Subcutaneous adipose tissue (tissue), 4 donors: ENCODE measurements around the gene PHF14. TPM values are rescaled to one million over a fixed set of nuclear protein-coding genes. Genes with fewer than 3 reads are reported as not detected.

Experiments
- CTCF ChIP-seq: fragments of 450-650 bp; IDR thresholded peaks from one replicate; pipeline ENCODE4 v1.5.1; 2016; ENCODE audit warnings: low read depth, mild to moderate bottlenecking, control low read depth, antibody characterized with exemption, moderate library complexity
- total RNA-seq, 4 donors: library from RNA; depleted of rRNA; stranded (reverse); fragments of >200 nt; gene quantifications; one replicate each; pipeline ENCODE4 v1.1.0, GENCODE V29; 2016

Gene PHF14
- total RNA-seq, 4 donors from 2014 or later: 39.9 to 51.7 (median 42.9) TPM

DNA sequence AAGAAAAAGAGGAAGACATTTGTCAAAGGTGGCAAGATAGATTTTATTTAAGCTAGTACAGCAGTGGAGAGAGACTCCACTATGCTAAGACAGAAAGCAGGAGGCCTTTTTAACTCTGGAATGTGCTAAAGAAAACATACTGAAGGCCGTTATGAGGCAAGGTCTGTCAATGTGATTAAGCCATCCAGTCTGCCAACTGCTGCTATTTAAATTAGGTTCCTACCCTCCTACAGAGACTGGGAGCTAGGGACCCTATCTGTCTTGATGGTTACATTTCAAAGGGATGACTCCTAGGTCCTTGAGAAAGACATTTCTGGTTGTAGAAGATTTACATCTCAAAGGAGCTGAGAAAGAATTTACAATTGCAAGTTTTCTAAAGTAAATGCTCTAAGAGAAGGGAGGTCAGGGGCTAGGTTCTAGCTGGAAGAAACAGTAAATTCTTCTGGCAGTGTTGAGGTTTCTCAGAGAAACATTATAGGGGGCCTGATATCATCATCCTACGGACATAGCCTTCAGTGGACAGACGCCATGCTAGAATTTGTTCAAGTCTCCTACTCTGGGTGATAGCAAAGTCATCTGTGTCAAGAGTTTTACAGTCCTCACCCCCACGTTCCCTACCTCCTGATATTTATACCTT, 211.6 kb downstream of the PHF14 start:
- no peak for TF ChIP-seq CTCF

DNA sequence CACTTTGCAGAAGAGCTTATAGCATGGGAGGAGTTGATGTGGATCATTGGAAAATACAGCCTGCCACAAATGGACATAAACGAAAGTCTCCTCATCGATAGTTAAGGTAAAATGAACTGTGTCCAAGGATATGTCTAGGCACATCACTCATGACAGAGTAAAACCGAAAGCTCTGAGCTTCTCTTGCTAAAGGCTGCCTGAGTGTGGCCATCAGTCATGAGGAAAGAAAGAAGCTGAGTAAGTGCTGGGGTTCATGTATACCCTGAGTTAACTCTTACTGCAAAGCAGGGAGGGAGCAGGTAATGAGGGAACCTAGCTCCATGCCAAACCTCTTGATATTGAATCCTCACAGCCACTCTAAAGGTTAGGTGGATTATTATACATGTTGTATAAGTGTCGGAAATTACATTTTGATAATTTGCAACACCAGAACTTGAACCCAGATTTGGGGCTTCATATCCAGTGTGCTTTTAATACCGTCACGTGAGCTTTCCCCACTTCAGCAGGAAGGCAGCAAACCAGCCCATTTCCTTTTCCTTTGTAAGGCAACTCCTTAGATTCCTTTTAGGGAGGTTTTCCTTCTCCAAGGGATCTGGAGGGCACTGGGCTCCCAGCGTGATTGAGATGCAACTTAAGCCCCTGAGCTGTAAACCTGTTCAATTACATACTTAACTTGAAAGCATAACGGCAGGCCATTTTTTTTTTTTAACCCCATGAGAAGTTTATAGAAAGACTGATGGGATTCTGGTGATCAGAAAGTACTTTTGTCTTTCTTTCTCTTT, 215.0 kb downstream of the PHF14 start:
- TF ChIP-seq CTCF: no peak

- no peak for TF ChIP-seq CTCF
These were observed 217.4 kb downstream of the PHF14 start for GRCh38 chr7:11191081-11191480.

DNA sequence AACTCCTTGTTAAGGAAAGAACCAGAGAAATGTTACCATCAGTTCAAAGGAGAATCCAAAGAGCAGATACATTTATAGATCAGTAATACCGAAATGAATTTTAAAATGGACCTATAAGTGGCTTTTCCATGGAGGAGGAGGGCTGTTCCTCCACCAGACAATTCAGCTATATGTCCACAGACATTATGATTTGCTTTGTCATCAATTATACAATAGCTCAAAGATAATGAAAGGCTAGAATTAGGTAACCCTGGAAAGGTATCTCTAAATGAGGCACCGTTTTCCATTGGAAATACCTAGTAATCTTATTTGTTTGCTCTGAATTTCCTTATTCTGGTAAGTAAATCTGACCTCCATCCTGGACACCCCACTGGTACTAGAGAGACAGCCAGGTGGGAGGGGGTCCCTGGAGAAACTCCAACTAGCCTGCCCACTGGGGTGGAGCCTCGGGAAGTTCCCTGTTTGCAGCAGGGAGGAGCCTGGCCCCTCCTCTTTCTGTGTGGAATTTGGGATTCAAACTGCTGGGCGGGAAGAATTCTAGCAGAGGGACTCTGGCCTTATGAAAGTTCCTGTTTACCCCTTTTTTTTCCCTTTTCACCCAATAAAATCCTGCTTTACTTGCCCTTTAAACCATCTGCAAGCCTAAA, 218.0 kb downstream of the PHF14 start:
- no peak for TF ChIP-seq CTCF

DNA sequence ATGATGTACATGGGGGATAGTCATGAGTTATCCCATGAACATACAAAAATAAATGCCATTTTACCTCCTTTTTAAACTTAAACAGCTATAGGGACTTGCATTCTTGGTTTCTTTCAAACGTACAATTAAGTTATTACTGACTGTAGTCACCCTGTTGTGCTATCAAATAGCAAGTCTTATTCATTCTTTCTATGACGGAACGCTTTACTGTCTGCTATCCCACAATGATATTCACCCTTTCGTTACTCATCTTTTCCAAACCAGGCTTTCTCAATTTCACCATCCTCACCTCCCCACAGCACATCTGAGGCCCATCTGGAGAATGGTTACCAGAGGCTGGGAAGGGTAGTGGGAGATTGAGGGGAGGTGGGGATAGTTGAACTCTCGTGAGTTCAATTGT, 218.8 kb downstream of the PHF14 start:
- TF ChIP-seq CTCF: no peak

DNA sequence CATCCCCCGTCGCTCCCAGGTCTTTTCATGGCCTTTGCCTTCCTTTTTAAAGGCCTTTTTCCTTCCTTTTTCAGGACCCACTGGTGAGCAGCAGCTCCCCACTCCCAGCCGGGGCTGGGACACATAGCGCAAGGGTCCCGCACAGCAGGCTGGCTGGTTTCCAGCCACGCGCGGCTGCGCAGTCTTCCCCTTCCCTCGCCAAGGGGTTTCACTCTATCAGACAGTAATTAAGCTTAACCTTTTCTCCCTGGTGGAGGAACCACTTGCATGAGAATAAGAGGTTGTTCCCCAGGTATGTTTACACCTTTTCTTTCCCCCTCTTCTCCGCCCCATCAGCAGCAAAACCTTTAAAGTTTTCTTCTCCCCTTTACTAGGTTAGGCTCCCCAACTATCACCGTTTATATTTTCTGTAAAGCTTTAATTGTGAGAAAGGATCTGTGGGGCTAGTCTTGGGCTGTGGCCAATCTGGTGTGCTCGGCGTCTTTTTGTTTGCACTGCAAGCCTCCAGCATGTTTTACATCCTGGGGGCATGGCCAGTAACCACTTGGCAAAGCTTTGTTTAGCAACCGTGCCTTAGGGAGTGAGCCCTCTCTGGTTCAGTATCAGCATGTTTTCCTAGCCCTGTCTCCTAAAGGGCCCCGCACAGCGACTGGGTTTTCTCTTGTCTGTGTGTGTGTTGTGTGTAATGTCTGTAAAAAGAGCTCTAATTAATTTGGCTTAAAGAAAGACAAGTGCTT, 219.6 kb downstream of the PHF14 start:
- no peak for TF ChIP-seq CTCF

DNA sequence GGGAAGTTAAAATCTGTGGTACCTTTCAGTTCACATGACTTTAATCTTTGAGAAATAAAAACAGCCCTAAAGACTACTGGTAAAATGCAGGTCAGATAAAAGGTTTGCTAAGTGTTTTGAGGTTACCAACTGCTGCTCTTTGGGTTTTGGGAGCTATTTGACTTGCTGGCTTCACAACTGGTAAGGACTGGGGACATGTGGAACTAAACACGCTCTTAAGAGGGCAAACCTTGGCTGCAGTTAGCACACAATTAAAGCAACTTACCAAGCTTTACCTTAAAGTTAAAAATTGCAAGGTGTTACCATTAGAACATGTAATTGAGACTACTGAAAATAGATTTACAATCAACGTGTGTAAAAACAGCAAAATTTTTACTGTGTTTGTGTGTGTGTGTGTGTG, 220.2 kb downstream of the PHF14 start:
- TF ChIP-seq CTCF: no peak
